ENCODE measurements around the gene IMPA2. TPM values are rescaled to one million over a fixed set of nuclear protein-coding genes. Genes with fewer than 3 reads are reported as not detected.
A peak's percentile ranks its signal among the peaks of the same experiment; 100 is the strongest.

The IMPA2 gene
- total RNA-seq, 2 donors from 2014 or later = 8.4 to 26.6 TPM

- H3K27ac ChIP-seq = no peak overlapping the region
- no peaks in the 10 kb centered on the region for H3K36me3 ChIP-seq
- TF ChIP-seq, protein P1, sequence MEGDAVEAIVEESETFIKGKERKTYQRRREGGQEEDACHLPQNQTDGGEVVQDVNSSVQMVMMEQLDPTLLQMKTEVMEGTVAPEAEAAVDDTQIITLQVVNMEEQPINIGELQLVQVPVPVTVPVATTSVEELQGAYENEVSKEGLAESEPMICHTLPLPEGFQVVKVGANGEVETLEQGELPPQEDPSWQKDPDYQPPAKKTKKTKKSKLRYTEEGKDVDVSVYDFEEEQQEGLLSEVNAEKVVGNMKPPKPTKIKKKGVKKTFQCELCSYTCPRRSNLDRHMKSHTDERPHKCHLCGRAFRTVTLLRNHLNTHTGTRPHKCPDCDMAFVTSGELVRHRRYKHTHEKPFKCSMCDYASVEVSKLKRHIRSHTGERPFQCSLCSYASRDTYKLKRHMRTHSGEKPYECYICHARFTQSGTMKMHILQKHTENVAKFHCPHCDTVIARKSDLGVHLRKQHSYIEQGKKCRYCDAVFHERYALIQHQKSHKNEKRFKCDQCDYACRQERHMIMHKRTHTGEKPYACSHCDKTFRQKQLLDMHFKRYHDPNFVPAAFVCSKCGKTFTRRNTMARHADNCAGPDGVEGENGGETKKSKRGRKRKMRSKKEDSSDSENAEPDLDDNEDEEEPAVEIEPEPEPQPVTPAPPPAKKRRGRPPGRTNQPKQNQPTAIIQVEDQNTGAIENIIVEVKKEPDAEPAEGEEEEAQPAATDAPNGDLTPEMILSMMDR (IDR thresholded peaks at IDR 0.05) = no peak
- DNase-seq (ENCODE audit: low spot score) (no peak), ATAC-seq (ENCODE audit: insufficient number of reproducible peaks, low FRiP score, low read depth) (no peak)
- H3K4me3 ChIP-seq = no peak overlapping the region
- H3K9me3 ChIP-seq = no peaks in the 10 kb centered on the region
- H3K4me1 ChIP-seq (ENCODE audit: control insufficient read depth in 1 of 2, low read depth in 2 of 2) = peaks cover 0 to 8% of the 10 kb centered on the region in 2 donors
- H3K27me3 ChIP-seq (replicated peaks; ENCODE audit: insufficient read depth) = no peaks in the 10 kb centered on the region
These were observed 53.2 kb downstream of the IMPA2 start for GRCh38 chr18:12034241-12035100.

DNA sequence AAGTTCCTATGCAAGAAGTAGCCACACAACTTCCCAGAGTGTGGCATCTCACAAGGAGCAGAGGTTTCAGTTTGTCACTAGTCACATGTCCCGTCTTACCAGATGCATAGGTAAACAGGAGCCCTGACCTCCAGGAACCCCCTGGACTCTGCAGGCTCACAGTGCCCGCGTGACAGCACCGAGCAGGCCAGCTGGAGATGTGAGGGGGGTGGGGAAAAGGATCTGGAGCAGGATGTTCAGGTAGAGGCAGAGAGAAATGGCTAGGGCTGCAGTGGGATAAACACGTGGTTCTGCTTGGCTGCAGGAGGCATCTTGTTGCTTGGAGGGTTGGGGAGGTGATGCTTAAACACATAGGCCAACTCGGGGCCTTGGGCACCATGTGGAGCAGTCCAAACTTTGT is 54.2 kb downstream of the IMPA2 start:
- H3K4me3 ChIP-seq = no peak overlapping the region
- TF ChIP-seq, protein P1 (IDR thresholded peaks at IDR 0.05) = no peak
- H3K36me3 ChIP-seq = no peaks in the 10 kb centered on the region
- H3K27ac ChIP-seq = no peak overlapping the region
- H3K27me3 ChIP-seq (replicated peaks; ENCODE audit: insufficient read depth) = no peaks in the 10 kb centered on the region
- DNase-seq (ENCODE audit: low spot score) (no peak), ATAC-seq (ENCODE audit: insufficient number of reproducible peaks, low FRiP score, low read depth) (no peak)
- H3K9me3 ChIP-seq = no peaks in the 10 kb centered on the region
- peaks cover 0 to 8% of the 10 kb centered on the region in 2 donors for H3K4me1 ChIP-seq (ENCODE audit: control insufficient read depth in 1 of 2, low read depth in 2 of 2)

DNA sequence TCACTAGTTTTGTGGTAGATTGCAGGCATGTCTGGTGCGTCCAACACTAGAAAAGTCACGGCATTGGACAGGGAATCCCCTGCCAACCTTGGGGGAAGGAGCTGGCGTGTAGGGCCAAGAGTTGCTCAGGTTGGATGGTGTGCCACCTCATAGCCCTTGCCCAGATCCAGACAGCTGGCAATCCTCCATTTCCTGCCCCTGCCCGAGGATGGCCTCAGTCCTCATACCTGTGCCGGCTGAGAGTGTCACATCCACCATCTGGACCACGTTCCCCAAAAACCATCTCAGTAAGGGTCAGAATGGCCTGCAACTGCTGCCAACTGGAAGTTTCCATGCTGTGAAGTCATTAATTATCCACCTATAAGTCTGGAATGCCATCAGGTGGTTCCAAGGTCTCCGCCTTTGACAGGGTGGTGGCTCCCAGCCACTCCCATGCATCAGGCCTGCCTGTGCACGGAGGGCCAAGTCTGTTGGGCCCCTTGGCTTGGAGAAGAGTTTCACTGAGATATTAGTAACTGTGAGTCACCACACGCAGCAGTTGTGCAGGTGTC is 55.0 kb downstream of the IMPA2 start:
- no peak for ATAC-seq (ENCODE audit: insufficient number of reproducible peaks, low FRiP score, low read depth)
- TF ChIP-seq, protein P1 (IDR thresholded peaks at IDR 0.05) = no peak
- Histone ChIP-seq H3K27me3 (replicated peaks; ENCODE audit: insufficient read depth) (no peaks in the 10 kb centered on the region), H3K9me3 (no peaks in the 10 kb centered on the region), H3K27ac (no peak overlapping the region), H3K36me3 (no peaks in the 10 kb centered on the region), H3K4me3 (no peak overlapping the region), H3K4me1 (ENCODE audit: control insufficient read depth in 1 of 2, low read depth in 2 of 2) (peaks cover 0 to 8% of the 10 kb centered on the region in 2 donors)
- no peak for DNase-seq (ENCODE audit: low spot score)

DNA sequence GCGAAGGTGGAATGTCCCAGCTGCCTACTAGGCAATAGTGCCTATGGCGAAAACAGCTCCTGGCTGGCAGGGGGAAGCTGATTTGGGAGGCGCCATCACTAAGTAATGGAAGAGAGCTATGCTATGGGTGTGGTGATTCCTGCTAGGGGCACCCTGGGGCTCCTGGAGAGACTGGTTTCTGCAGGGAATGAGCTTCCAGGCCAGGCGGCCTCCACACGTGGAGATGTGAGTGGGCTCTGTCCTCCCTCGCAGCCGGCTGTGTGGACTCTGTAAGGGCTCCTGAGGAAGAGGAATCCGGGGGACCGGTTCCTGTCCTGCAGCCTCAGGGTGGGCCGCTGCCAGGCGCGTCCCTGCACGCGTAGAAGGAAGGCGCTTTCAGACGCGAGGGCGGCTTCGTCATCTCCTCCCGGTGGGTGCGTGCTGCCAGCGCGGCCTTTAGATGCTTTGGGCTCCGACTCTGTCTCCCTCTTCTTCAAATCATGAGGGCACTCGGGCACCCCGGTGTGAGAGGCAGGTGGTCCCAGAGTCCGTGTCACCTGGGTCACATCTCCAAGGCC is 56.9 kb downstream of the IMPA2 start:
- H3K9me3 ChIP-seq = no peaks in the 10 kb centered on the region
- TF ChIP-seq, protein P1 (IDR thresholded peaks at IDR 0.05) = no peak
- H3K27ac ChIP-seq = no peak overlapping the region
- H3K4me1 ChIP-seq (ENCODE audit: control insufficient read depth in 1 of 2, low read depth in 2 of 2) = peaks cover 0 to 8% of the 10 kb centered on the region in 2 donors
- ATAC-seq (ENCODE audit: insufficient number of reproducible peaks, low FRiP score, low read depth) = no peak
- H3K27me3 ChIP-seq (replicated peaks; ENCODE audit: insufficient read depth) = no peaks in the 10 kb centered on the region
- no peaks in the 10 kb centered on the region for H3K36me3 ChIP-seq
- peak overlapping the region; percentile 85 for H3K4me3 ChIP-seq
- no peak for DNase-seq (ENCODE audit: low spot score)

Data from thoracic aorta (tissue), 2 donors.